MM.1S (cell line): ENCODE results near the gene NRG2.

Experiments
- EZH2 ChIP-seq: fragments of 300-600 bp; sonication (generic); optimal IDR thresholded peaks from 2 replicates; pipeline ENCODE3; 2017; ENCODE audit warnings: low read depth, mild to moderate bottlenecking, antibody characterized with exemption, low read length, mixed read lengths
- EZH2phosphoT487 ChIP-seq: fragments of 300-600 bp; sonication (generic); IDR thresholded peaks from 2 replicates; pipeline ENCODE4 v1.6.1; 2018; ENCODE audit warnings: antibody characterized with exemption, low read length
- TF ChIP-seq, protein P1 (sequence below): fragments of 300-600 bp; sonication (generic); IDR thresholded peaks from 2 replicates; pipeline ENCODE4 v1.5.1; 2016; ENCODE audit warnings: antibody characterized with exemption, low read length, mixed read lengths

DNA sequence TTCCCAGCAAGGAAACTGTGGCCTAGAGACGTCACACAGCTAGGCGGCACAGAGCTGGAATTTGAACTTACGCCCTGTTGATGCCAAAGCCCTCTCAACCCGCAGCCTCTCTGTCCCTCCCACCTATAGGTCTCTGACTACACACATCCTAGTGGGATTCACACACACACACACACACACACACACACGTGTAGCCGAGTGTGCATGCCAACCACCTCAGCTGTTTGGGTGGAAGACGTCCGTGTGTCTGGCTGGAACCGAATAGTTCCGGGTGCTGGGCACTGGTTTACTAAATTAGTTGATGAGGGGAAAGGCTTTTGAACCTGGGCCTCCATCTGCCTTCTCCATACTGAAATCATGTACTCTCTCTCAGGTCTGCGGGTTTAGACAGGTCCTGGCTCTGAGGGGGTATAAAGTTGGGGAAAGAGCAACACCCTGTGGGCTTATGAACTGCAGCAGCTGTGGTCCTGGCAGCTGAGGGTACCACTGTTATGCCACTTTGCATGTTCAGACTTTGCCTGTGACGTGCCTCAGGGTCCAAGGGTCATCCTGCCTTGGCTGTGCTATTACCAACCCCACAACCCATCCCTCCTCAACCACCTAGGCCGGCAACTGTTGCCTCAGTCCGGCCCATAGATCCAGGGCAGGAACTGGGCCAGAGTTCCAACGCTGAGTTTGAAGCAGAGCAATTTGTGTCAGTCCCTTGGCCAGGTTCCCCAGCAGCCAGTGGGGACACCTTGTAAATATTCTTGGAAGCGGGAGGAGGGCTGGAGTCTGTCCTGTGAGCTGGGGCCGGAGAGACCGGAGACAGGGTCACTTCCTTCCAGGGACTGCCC is 197.0 kb downstream of the NRG2 start:
- TF ChIP-seq, protein P1, sequence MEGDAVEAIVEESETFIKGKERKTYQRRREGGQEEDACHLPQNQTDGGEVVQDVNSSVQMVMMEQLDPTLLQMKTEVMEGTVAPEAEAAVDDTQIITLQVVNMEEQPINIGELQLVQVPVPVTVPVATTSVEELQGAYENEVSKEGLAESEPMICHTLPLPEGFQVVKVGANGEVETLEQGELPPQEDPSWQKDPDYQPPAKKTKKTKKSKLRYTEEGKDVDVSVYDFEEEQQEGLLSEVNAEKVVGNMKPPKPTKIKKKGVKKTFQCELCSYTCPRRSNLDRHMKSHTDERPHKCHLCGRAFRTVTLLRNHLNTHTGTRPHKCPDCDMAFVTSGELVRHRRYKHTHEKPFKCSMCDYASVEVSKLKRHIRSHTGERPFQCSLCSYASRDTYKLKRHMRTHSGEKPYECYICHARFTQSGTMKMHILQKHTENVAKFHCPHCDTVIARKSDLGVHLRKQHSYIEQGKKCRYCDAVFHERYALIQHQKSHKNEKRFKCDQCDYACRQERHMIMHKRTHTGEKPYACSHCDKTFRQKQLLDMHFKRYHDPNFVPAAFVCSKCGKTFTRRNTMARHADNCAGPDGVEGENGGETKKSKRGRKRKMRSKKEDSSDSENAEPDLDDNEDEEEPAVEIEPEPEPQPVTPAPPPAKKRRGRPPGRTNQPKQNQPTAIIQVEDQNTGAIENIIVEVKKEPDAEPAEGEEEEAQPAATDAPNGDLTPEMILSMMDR = no peak
- TF ChIP-seq EZH2 (no peak), EZH2phosphoT487 (no peak)
